Left colon (tissue), 2 donors: ENCODE measurements around the gene FAM168B. TPM values are rescaled to one million over a fixed set of nuclear protein-coding genes. Genes with fewer than 3 reads are reported as not detected.
A peak's percentile ranks its signal among the peaks of the same experiment; 100 is the strongest.
"Not testable (repeated sequence)": the region's sequence is repeated elsewhere in the genome, so short reads cannot be mapped to it uniquely, and the experiment has no call there.

ENCODE experiments used
- ATAC-seq: fragments of 200-7000 bp; cut with Tn5 transposase; one replicate; pipeline ENCODE4 v1.9.1; 2020; ENCODE audit warnings: mild to moderate bottlenecking, moderate library complexity
- DNase-seq, 2 donors: peaks; one replicate each; pipeline ENCODE4 v3.0.0-alpha.2; 2020
- intact Hi-C, 2 donors: fragments of 100-400 bp; cut with DNase I in 1 of 2; cut with micrococcal nuclease in 1 of 2; formaldehyde crosslinking; loops; one replicate each; pipeline versions ENCODE4 v1.11.2 to v1.14.0; 2022; cut with DNase I, micrococcal nuclease
- long read RNA-seq: library from polyadenylated mRNA; unstranded; transcript quantifications from one replicate; pipeline ENCODE4 v2.0.0, GENCODE V29; 2021
- total RNA-seq, 2 donors: library from RNA; stranded (reverse); fragmentation: NEBNext Ultra II Directional; extraction: Animal tissue kit (Norgen Biotek cat#: 25700); gene quantifications; one replicate each; pipeline ENCODE4 v1.2.1, GENCODE V29; 2021
- donor health status: DM: no; HTN: no; CAD: no.
- donor health status: DM: yes; HTN: yes; CAD: no.

Gene FAM168B
- 10 to 100 TPM; 83.6 to 96.3 TPM for total RNA-seq
- long read RNA-seq, partial matches to known transcripts: 5 of 52 reads
- long read RNA-seq, other reads (novel, unspliced or antisense): 47 of 52 reads

GRCh38 chr2:131093006-131093695 lies at the start of gene FAM168B:
Gene FAM168B, minus strand, starts transcription at chr2:131093460. Its CDS starts 10,814 bp downstream, at chr2:131082646.
- peak; percentile 90 for ATAC-seq
- intact Hi-C loops: no loop called here
- peak; percentile 83 to 91 for DNase-seq

- ATAC-seq: no peak
- DNase-seq: no peak
- intact Hi-C loops: no loop called here
Observed at GRCh38 chr2:131142849-131143248, 49.6 kb upstream of the FAM168B start.

GRCh38 chr2:131140581-131140980 lies 47.3 kb upstream of the FAM168B start:
- no peak for ATAC-seq
- no peak for DNase-seq
- intact Hi-C loops: no loop called here

- DNase-seq (no peak), ATAC-seq (no peak)
- intact Hi-C loops: no loop called here
Observed at GRCh38 chr2:131132729-131133128, 39.5 kb upstream of the FAM168B start.

- ATAC-seq: no peak
- intact Hi-C loops: no loop called here
- no peak for DNase-seq
Observed at GRCh38 chr2:131130298-131130596, 37.0 kb upstream of the FAM168B start.

GRCh38 chr2:131127981-131128380 lies 34.7 kb upstream of the FAM168B start:
- intact Hi-C loops: no loop called here
- ATAC-seq: peak; percentile 90

GRCh38 chr2:131127076-131127475 lies 33.8 kb upstream of the FAM168B start:
- ATAC-seq (no peak), DNase-seq (no peak)
- intact Hi-C loops: no loop called here

More at GRCh38 chr2:131127981-131128380, 34.7 kb upstream of the FAM168B start:
- DNase-seq: no peak

GRCh38 chr2:131126436-131126835 lies 33.2 kb upstream of the FAM168B start:
- DNase-seq (no peak), ATAC-seq (no peak)
- intact Hi-C loops: no loop called here

GRCh38 chr2:131125195-131125757 lies 32.0 kb upstream of the FAM168B start:
- intact Hi-C loops: no loop called here
- ATAC-seq: no peak
- no peak for DNase-seq

- ATAC-seq: no peak
- no peak for DNase-seq
- intact Hi-C loops: no loop called here
Observed at GRCh38 chr2:131123192-131123591, 29.9 kb upstream of the FAM168B start.

- DNase-seq: no peak
- ATAC-seq: no peak
- intact Hi-C loops: no loop called here
Observed at GRCh38 chr2:131122496-131122895, 29.2 kb upstream of the FAM168B start.

- intact Hi-C loops: no loop called here
- DNase-seq (no peak), ATAC-seq (no peak)
Observed at GRCh38 chr2:131121464-131121863, 28.2 kb upstream of the FAM168B start.

GRCh38 chr2:131120815-131121317 lies 27.6 kb upstream of the FAM168B start:
- ATAC-seq: peak; percentile 94
- no peak for DNase-seq
- intact Hi-C loops: no loop called here

GRCh38 chr2:131115752-131116151 lies 22.5 kb upstream of the FAM168B start:
- ATAC-seq (no peak), DNase-seq (no peak)
- intact Hi-C loops: no loop called here

GRCh38 chr2:131114950-131115349 lies 21.7 kb upstream of the FAM168B start:
- ATAC-seq, intact Hi-C loops, DNase-seq: not testable (repeated sequence)

- DNase-seq: no peak
- ATAC-seq: no peak
- intact Hi-C loops: no loop called here
Observed at GRCh38 chr2:131113566-131114227, 20.4 kb upstream of the FAM168B start.

GRCh38 chr2:131112529-131112928 lies 19.3 kb upstream of the FAM168B start:
- intact Hi-C loops: no loop called here
- DNase-seq (no peak), ATAC-seq (no peak)

GRCh38 chr2:131105950-131106801 lies 12.9 kb upstream of the FAM168B start:
- intact Hi-C loops: no loop called here
- peak; percentile 65 for ATAC-seq
- DNase-seq: peak; percentile 62 to 72
